HG03520 (cell line): ENCODE data around the gene SENP2.
"Not testable (repeated sequence)": the region's sequence is repeated elsewhere in the genome, so short reads cannot be mapped to it uniquely, and the experiment has no call there.

ENCODE experiments used
- ATAC-seq: cut with Tn5 transposase; IDR thresholded peaks from one replicate; pipeline ENCODE4 v1.9.1; 2021; ENCODE audit warnings: mild to moderate bottlenecking, moderate library complexity; ENCODE audit not compliant: unreplicated experiment

SENP2 gene

GRCh38 chr3:185647134-185647879, 61.2 kb downstream of the SENP2 start:
- no peak for ATAC-seq

GRCh38 chr3:185647880-185648210, 61.8 kb downstream of the SENP2 start:
- no peak for ATAC-seq

GRCh38 chr3:185648396-185648795, 62.3 kb downstream of the SENP2 start:
- no peak for ATAC-seq

- ATAC-seq, result no peak
Observed at GRCh38 chr3:185649414-185649813, 63.3 kb downstream of the SENP2 start.

- ATAC-seq, result no peak
Observed at GRCh38 chr3:185651971-185652370, 65.9 kb downstream of the SENP2 start.

- ATAC-seq, result no peak
Observed at GRCh38 chr3:185653949-185654757, 68.1 kb downstream of the SENP2 start.

GRCh38 chr3:185654758-185655145, 68.7 kb downstream of the SENP2 start:
- ATAC-seq, result no peak

GRCh38 chr3:185655426-185656320, 69.6 kb downstream of the SENP2 start:
- ATAC-seq, result no peak

GRCh38 chr3:185656321-185656840, 70.3 kb downstream of the SENP2 start:
- ATAC-seq, result no peak

- no peak for ATAC-seq
Observed at GRCh38 chr3:185657211-185657610, 71.1 kb downstream of the SENP2 start.

- ATAC-seq, result no peak
Observed at GRCh38 chr3:185657691-185658503, 71.8 kb downstream of the SENP2 start.

GRCh38 chr3:185658504-185658912, 72.4 kb downstream of the SENP2 start:
- ATAC-seq, result no peak

- no peak for ATAC-seq
Observed at GRCh38 chr3:185658943-185659342, 72.8 kb downstream of the SENP2 start.

GRCh38 chr3:185659942-185660921, 74.1 kb downstream of the SENP2 start:
- no peak for ATAC-seq

- ATAC-seq, result not testable (repeated sequence)
Observed at GRCh38 chr3:185661296-185661695, 75.2 kb downstream of the SENP2 start.

GRCh38 chr3:185661772-185662171, 75.7 kb downstream of the SENP2 start:
- ATAC-seq, result no peak

- no peak for ATAC-seq
Observed at GRCh38 chr3:185663929-185664328, 77.8 kb downstream of the SENP2 start.

GRCh38 chr3:185667574-185667973, 81.5 kb downstream of the SENP2 start:
- ATAC-seq, result no peak
